Measurements from ENCODE around the gene GP2.

- TF ChIP-seq CTCF (IDR thresholded peaks at IDR 0.05; ENCODE audit: low read depth, low read length, missing input control) (no peak), RAD21 (IDR thresholded peaks at IDR 0.05) (no peak), TAF1 (conservative IDR thresholded peaks at IDR 0.05) (no peak), YY1 (IDR thresholded peaks at IDR 0.05) (no peak), REST (IDR thresholded peaks at IDR 0.05) (no peak), EGR1 (IDR thresholded peaks at IDR 0.05; ENCODE audit: low read depth in 2 of 2) (no peak), MAX (IDR thresholded peaks at IDR 0.05) (no peak), JUND (IDR thresholded peaks at IDR 0.05) (no peak), ATF3 (IDR thresholded peaks at IDR 0.05) (no peak), SP1 (IDR thresholded peaks at IDR 0.05) (no peak), NR2F2 (IDR thresholded peaks at IDR 0.05) (no peak), FOXA1 (IDR thresholded peaks at IDR 0.05) (no peak), RXRA (IDR thresholded peaks at IDR 0.05) (no peak), GABPA (IDR thresholded peaks at IDR 0.05 in 1 of 2, conservative IDR thresholded peaks at IDR 0.05 in 1 of 2) (no peak)
These were observed 35.8 kb downstream of the GP2 start for GRCh38 chr16:20291208-20292206.

Measured in liver (tissue), 3 donors.